Gastrocnemius medialis (tissue), 4 donors: ENCODE measurements around the gene IFNGR2.

Experiments used
- CTCF ChIP-seq, 5 experiments: fragments of 450-650 bp in 3 of 5; fragments of 200-600 bp in 2 of 5; sonication (generic) in 2 of 5; IDR thresholded peaks in 4 of 5; conservative IDR thresholded peaks in 1 of 5; 1 replicate in 4 of 5; 2 replicates in 1 of 5; pipeline ENCODE4 v1.5.1; 2016 to 2019; ENCODE audit warnings: antibody characterized with exemption in 5 of 5, mild to moderate bottlenecking in 3 of 5, moderate library complexity in 3 of 5
- POLR2A ChIP-seq, 2 donors: fragments of 450-650 bp; IDR thresholded peaks; one replicate each; pipeline ENCODE4 v1.6.1; 2017; ENCODE audit warnings: antibody characterized with exemption in 2 of 2, mild to moderate bottlenecking in 2 of 2, moderate library complexity in 2 of 2

DNA sequence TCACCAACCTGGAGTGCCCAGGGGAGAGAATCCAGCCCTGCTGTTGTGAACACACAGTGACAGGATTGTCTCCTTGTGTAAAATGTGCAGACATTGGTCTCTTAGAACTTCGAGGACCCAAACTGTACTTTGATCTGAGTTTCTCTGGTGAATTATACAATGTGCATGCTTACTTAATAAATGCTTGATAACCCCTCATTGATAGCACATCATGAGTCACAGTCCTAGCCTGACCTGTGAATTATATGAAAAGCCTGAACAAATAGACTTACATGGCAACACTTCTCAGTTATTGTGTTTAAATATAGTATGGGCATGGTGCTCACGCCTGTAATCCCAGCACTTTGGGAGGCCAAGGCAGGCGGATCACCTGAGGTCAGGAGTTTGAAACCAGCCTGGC, 22.6 kb downstream of the IFNGR2 start:
- TF ChIP-seq CTCF (IDR thresholded peaks at IDR 0.05 in 4 of 5, conservative IDR thresholded peaks at IDR 0.05 in 1 of 5) (no peak), POLR2A (IDR thresholded peaks at IDR 0.05) (no peak)
